GM15510 (cell line): ENCODE results near the gene PXDC1.

Source experiments
- POLR2A ChIP-seq: IDR thresholded peaks from 3 replicates; pipeline ENCODE4 v1.6.1; 2011; ENCODE audit warnings: borderline replicate concordance; ENCODE audit not compliant: insufficient read length; ENCODE audit errors: extremely low read depth

The PXDC1 gene

GRCh38 chr6:3754776-3755175, 3.3 kb upstream of the PXDC1 start:
- no peak for TF ChIP-seq POLR2A

GRCh38 chr6:3753228-3753835, 1.8 kb upstream of the PXDC1 start:
- no peak for TF ChIP-seq POLR2A

- no peak for TF ChIP-seq POLR2A
Observed at GRCh38 chr6:3752531-3753227, 1.2 kb upstream of the PXDC1 start.

- TF ChIP-seq POLR2A: no peak
Observed at GRCh38 chr6:3751730-3752530, 417 bp upstream of the PXDC1 start.

GRCh38 chr6:3750317-3751076, 1.0 kb downstream of the PXDC1 start:
- TF ChIP-seq POLR2A: no peak

- TF ChIP-seq POLR2A: no peak
Observed at GRCh38 chr6:3749977-3750316, 1.6 kb downstream of the PXDC1 start.

GRCh38 chr6:3749067-3749841, 2.3 kb downstream of the PXDC1 start:
- TF ChIP-seq POLR2A: no peak

- TF ChIP-seq POLR2A: no peak
Observed at GRCh38 chr6:3748208-3749066, 3.1 kb downstream of the PXDC1 start.

- TF ChIP-seq POLR2A: no peak
Observed at GRCh38 chr6:3747100-3747737, 4.3 kb downstream of the PXDC1 start.

- TF ChIP-seq POLR2A: no peak
Observed at GRCh38 chr6:3746696-3747095, 4.8 kb downstream of the PXDC1 start.

GRCh38 chr6:3746119-3746691, 5.3 kb downstream of the PXDC1 start:
- no peak for TF ChIP-seq POLR2A

GRCh38 chr6:3745566-3746118, 5.9 kb downstream of the PXDC1 start:
- TF ChIP-seq POLR2A: no peak
